Loucy (cell line): Measurements from ENCODE around the gene FRMD8.

Experiments used
- H2AFZ ChIP-seq: fragments of 200-600 bp; sonication (generic); 2 replicates; pipeline ENCODE4 v1.6.0; 2016; ENCODE audit warnings: antibody characterized with exemption, mild to moderate bottlenecking, low read length, moderate library complexity
- H3F3A ChIP-seq: fragments of 200-600 bp; 2 replicates; pipeline ENCODE4 v1.6.0; 2016; ENCODE audit warnings: antibody characterized with exemption, low read depth, mild to moderate bottlenecking
- H3K27me3 ChIP-seq: fragments of 200-600 bp; sonication (generic); 2 replicates; pipeline ENCODE4 v1.6.1; 2014; ENCODE audit warnings: low read length, mild to moderate bottlenecking; ENCODE audit not compliant: insufficient read depth, poor library complexity, severe bottlenecking
- H3K36me3 ChIP-seq: fragments of 200-600 bp; sonication (generic); 2 replicates; pipeline ENCODE4 v1.6.1; 2016; ENCODE audit warnings: low read length; ENCODE audit not compliant: insufficient read depth
- H3K4me1 ChIP-seq: fragments of 200-600 bp; sonication (generic); 2 replicates; pipeline ENCODE4 v1.5.1; 2014; ENCODE audit warnings: low read length, mild to moderate bottlenecking; ENCODE audit not compliant: insufficient read depth, poor library complexity, severe bottlenecking
- H3K4me2 ChIP-seq: fragments of 200-600 bp; sonication (generic); 2 replicates; pipeline ENCODE4 v1.6.0; 2014; ENCODE audit warnings: antibody characterized with exemption, low read length, low read depth, mild to moderate bottlenecking; ENCODE audit not compliant: poor library complexity, severe bottlenecking
- H3K4me3 ChIP-seq: fragments of 200-600 bp; sonication (generic); 2 replicates; pipeline ENCODE4 v1.5.1; 2014; ENCODE audit warnings: low read length, mild to moderate bottlenecking, mixed read lengths; ENCODE audit not compliant: poor library complexity, severe bottlenecking
- H3K79me2 ChIP-seq: fragments of 200-600 bp; sonication (generic); 2 replicates; pipeline ENCODE4 v1.6.1; 2014; ENCODE audit warnings: low read length; ENCODE audit not compliant: insufficient read depth
- H3K9ac ChIP-seq: fragments of 200-600 bp; sonication (generic); 2 replicates; pipeline ENCODE4 v1.6.0; 2014; ENCODE audit warnings: mild to moderate bottlenecking, low read depth, low read length, moderate library complexity; ENCODE audit not compliant: poor library complexity, severe bottlenecking
- H3K9me2 ChIP-seq: fragments of 200-600 bp; sonication (generic); replicated peaks from 2 replicates; pipeline ENCODE4 v1.6.1; 2016; ENCODE audit warnings: low read depth, low read length, mixed read lengths
- H3K9me3 ChIP-seq: fragments of 200-600 bp; sonication (generic); 2 replicates; pipeline ENCODE4 v1.6.1; 2014; ENCODE audit warnings: mild to moderate bottlenecking, antibody characterized with exemption, low read length, low read depth; ENCODE audit not compliant: insufficient read depth
- H4K20me1 ChIP-seq: fragments of 200-600 bp; sonication (generic); 2 replicates; pipeline ENCODE4 v1.6.0; 2014; ENCODE audit warnings: antibody characterized with exemption, low read length, mild to moderate bottlenecking; ENCODE audit not compliant: insufficient read depth, poor library complexity, severe bottlenecking
- CTCF ChIP-seq: fragments of 200-600 bp; sonication (generic); conservative IDR thresholded peaks from 2 replicates; pipeline ENCODE4 v1.5.1; 2014; ENCODE audit warnings: mild to moderate bottlenecking, antibody characterized with exemption, low read length
- EZH2phosphoT487 ChIP-seq: fragments of 200-600 bp; IDR thresholded peaks from 2 replicates; pipeline ENCODE4 v1.6.1; 2018; ENCODE audit warnings: antibody characterized with exemption, mild to moderate bottlenecking, moderate library complexity, borderline replicate concordance

FRMD8 gene

DNA sequence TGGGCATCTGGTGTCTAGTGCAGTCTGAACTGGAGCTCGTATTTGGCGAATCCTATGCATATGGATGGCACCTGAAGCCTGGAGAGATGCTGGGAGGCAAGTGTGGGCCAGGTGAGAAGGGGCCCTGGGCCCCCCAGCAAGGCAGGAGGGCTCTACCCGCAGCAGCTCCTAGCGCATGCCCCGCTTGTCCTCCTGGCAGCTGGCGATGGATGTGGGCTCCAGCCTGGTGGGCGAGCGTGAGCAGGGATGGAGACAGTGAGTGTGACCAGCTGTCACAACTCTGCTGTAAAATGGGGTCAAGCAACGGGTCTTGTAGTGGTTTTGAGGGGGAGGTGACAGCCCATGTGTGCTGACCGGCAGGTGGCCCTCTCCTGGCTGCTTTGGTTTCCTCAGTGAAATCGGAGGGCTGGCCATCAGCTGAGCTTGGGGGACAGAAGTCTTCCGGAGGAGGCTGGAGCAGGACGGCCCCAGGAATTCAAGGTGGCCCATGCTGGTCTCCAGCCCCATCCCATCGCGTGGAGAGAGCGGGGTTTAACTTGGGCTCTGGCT, 12.0 kb downstream of the FRMD8 start:
- H4K20me1 ChIP-seq = peaks cover 6% of the 10 kb centered on the region
- H3K4me3 ChIP-seq = no peak overlapping the region
- no peak overlapping the region for H3K4me2 ChIP-seq
- TF ChIP-seq CTCF (no peak), EZH2phosphoT487 (no peak)
- no peak overlapping the region for H3K9ac ChIP-seq
- no peaks in the 10 kb centered on the region for H3K9me3 ChIP-seq
- peaks cover 41% of the 10 kb centered on the region; the same call in 1 of the 2 replicates for H3K36me3 ChIP-seq
- H2AFZ ChIP-seq = no peak overlapping the region
- H3K79me2 ChIP-seq = peaks cover 4% of the 10 kb centered on the region; the same call in 1 of the 2 replicates
- H3K9me2 ChIP-seq = no peaks in the 10 kb centered on the region
- H3F3A ChIP-seq = no peaks in the 10 kb centered on the region
- no peaks in the 10 kb centered on the region for H3K4me1 ChIP-seq
- no peaks in the 10 kb centered on the region for H3K27me3 ChIP-seq

GRCh38 chr11:65399249-65399648, 12.8 kb downstream of the FRMD8 start:
- Histone ChIP-seq H4K20me1 (peaks cover 2% of the 10 kb centered on the region), H3K9ac (no peak overlapping the region), H2AFZ (no peak overlapping the region), H3K79me2 (no peaks in the 10 kb centered on the region), H3K4me2 (no peak overlapping the region), H3K9me2 (no peaks in the 10 kb centered on the region), H3K36me3 (peaks cover 42% of the 10 kb centered on the region; the same call in 1 of the 2 replicates), H3F3A (no peaks in the 10 kb centered on the region), H3K9me3 (no peaks in the 10 kb centered on the region), H3K27me3 (no peaks in the 10 kb centered on the region), H3K4me3 (no peak overlapping the region), H3K4me1 (no peaks in the 10 kb centered on the region)
- TF ChIP-seq CTCF (no peak), EZH2phosphoT487 (no peak)

- Histone ChIP-seq H2AFZ (no peak overlapping the region), H3K4me3 (no peak overlapping the region), H4K20me1 (peaks cover 2% of the 10 kb centered on the region), H3K36me3 (peaks cover 42% of the 10 kb centered on the region; the same call in 1 of the 2 replicates), H3K79me2 (no peaks in the 10 kb centered on the region), H3K4me1 (no peaks in the 10 kb centered on the region), H3K9me2 (no peaks in the 10 kb centered on the region), H3K27me3 (no peaks in the 10 kb centered on the region), H3K9me3 (no peaks in the 10 kb centered on the region), H3K9ac (no peak overlapping the region), H3F3A (no peaks in the 10 kb centered on the region), H3K4me2 (no peak overlapping the region)
- TF ChIP-seq CTCF = no peak
- no peak for TF ChIP-seq EZH2phosphoT487
Measured at GRCh38 chr11:65399845-65400244, 13.4 kb downstream of the FRMD8 start.
